SKM-1 (cell line): Measurements from ENCODE around the gene VIPR2.

Source experiments
- DNase-seq: peaks from one replicate; lab custom pipeline; 2025; ENCODE audit not compliant: unreplicated experiment; lab: John Stamatoyannopoulos, UW

The VIPR2 gene

GRCh38 chr7:159047536-159047935 lies 97.1 kb downstream of the VIPR2 start:
- DNase-seq = no peak

GRCh38 chr7:159046300-159046699 lies 98.4 kb downstream of the VIPR2 start:
- no peak for DNase-seq

- DNase-seq = no peak
Observed at GRCh38 chr7:159045839-159046238, 98.8 kb downstream of the VIPR2 start.

- no peak for DNase-seq
Observed at GRCh38 chr7:159042581-159043101, 102.0 kb downstream of the VIPR2 start.

- DNase-seq = no peak
Observed at GRCh38 chr7:159042103-159042502, 102.6 kb downstream of the VIPR2 start.

- DNase-seq = no peak
Observed at GRCh38 chr7:159040912-159041711, 103.6 kb downstream of the VIPR2 start.

- DNase-seq = no peak
Observed at GRCh38 chr7:159040146-159040545, 104.5 kb downstream of the VIPR2 start.

- no peak for DNase-seq
Observed at GRCh38 chr7:159039716-159040115, 105.0 kb downstream of the VIPR2 start.

GRCh38 chr7:159038066-159038465 lies 106.6 kb downstream of the VIPR2 start:
- no peak for DNase-seq

- no peak for DNase-seq
Observed at GRCh38 chr7:159036916-159037605, 107.6 kb downstream of the VIPR2 start.

- DNase-seq = no peak
Observed at GRCh38 chr7:159035571-159036073, 109.0 kb downstream of the VIPR2 start.

GRCh38 chr7:159034988-159035387 lies 109.7 kb downstream of the VIPR2 start:
- no peak for DNase-seq

GRCh38 chr7:159034394-159034793 lies 110.3 kb downstream of the VIPR2 start:
- DNase-seq = no peak

GRCh38 chr7:159033956-159034355 lies 110.7 kb downstream of the VIPR2 start:
- DNase-seq = no peak

- no peak for DNase-seq
Observed at GRCh38 chr7:159033473-159033825, 111.2 kb downstream of the VIPR2 start.

- DNase-seq = no peak
Observed at GRCh38 chr7:159032753-159033472, 111.8 kb downstream of the VIPR2 start.

GRCh38 chr7:159032322-159032721 lies 112.3 kb downstream of the VIPR2 start:
- DNase-seq = no peak

- no peak for DNase-seq
Observed at GRCh38 chr7:159031750-159032149, 112.9 kb downstream of the VIPR2 start.

GRCh38 chr7:159031135-159031701 lies 113.4 kb downstream of the VIPR2 start:
- no peak for DNase-seq

- DNase-seq = peak; percentile 15
Observed at GRCh38 chr7:159030490-159031134, 114.1 kb downstream of the VIPR2 start.
